Activated CD8-positive, alpha-beta memory T cell treated with anti-CD3 and anti-CD28 coated beads, Interleukin-2, amount 50 U/mL, for 1 hour (primary cell): ENCODE results near the gene CCDC57.
"Not testable (repeated sequence)": the region's sequence is repeated elsewhere in the genome, so short reads cannot be mapped to it uniquely, and the experiment has no call there.

ENCODE experiments used
- DNase-seq: peaks from one replicate; pipeline ENCODE4 v3.0.0-alpha.2; 2020; ENCODE audit errors: extremely low read depth

Gene CCDC57

DNA sequence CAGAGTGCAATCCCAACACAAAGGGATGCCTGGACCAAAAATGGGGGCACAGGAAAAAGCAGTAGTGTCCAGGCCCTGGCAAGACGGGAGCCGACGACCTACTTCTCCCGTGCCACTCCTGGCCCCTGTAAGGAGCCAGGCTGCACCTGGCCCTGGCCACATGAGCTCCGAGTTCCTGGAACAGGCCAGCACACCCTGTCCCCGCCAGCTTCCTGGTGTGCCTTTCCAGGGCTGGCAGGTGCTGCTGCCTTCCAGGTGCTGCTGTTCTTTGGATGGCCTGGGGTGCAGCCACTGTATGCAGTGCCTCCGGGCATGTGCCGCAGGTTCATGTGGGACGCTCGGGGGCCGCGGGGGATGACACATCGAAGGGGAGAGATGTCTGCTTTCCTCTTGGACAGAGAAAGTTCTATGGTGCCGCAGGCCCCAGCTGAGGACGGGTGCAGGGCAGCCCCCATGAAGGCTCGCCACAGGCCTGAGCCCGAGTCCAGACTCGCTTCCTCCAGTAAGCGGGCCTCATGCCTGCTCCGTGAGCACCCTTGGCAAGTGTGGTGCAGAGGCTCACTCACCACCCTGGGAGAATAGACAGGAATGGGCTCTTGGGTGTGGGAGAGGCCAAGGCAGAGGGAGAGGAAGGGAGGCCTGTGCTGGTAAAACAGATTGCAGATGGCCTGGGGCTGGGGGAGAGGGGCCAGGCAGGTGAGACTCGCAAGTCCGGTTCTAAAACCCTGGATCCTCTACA is 59.9 kb downstream of the CCDC57 start:
- no peak for DNase-seq

DNA sequence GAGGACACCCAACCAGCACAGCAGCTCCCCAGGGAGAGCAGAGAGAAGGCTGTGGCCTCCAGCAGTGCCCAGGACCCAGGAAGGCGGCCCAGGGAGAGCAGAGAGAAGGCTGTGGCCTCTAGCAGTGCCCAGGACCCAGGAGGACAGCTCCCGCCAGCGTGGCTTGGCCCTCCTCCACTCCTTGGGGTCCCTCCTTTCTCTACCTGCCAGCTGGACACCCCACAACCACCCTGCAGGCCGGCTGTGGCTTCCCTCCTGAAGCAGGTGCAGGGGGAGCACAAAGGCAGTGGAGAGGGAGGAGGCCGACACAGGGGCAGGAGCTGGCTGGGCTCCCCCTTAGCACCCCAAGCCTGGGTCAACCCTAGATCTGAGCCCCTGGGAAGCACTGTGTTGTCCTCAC is 60.5 kb downstream of the CCDC57 start:
- DNase-seq = no peak

DNA sequence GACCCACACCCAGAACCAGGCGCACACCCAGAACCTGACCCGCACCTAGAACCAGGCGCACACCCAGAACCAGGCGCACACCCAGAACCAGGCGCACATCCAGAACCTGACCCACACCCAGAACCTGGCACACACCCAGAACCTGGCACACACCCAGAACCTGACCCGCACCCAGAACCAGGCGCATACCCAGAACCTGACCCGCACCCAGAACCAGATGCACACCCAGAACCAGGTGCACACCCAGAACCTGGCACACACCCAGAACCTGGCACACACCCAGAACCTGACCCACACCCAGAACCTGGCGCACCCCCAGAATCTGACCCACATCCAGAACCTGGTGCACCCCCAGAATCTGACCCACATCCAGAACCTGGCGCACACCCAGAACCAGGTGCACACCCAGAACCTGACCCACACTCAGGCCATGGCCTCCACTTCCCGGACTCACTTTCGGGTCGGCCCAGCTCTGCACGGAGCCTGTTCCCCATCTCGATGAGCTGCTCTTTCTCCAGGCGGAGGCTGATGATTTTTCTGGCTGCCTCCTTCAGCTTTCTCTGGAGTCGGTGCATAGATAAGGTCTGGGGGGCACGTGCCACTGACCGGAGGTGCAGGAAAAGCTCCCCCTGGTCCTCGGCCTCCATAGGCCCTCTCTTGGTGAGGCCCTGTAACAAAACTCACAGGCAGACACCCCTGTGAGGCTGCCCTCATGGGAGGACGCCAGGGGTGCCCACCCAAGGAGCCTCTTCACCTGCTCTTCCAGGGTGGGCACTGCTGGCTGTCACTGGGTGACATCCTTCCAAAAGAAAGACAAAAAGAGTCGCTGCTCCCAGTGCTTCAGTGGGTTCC is 61.3 kb downstream of the CCDC57 start:
- DNase-seq = no peak

DNA sequence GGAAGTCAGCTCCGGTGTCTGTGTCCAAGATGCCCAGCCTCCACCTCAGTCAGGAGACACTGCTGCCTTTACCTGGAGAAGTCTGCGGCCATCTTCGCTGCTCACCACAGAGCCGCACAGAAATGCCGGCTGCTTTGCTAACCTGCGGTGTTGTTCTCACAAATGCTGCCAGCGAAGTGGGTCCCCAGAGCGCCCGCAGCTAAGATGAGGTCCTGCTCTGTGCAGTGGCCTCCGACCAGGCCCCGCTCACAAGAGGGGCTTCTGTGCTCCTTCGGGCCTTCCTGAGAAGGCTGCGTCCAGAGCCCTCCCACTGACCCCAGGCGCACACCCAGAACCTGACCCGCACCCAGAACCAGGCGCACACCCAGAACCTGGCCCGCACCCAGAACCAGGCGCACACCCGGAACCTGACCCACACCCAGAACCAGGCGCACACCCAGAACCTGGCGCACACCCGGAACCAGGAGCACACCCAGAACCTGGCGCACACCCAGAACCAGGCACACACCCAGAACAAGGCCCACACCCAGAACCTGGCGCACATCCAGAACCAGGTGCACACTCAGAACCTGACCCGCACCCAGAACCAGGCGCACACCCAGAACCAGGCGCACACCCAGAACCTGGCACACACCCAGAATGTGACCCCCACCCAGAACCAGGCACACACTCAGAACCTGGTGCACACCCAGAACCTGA is 63.1 kb downstream of the CCDC57 start:
- DNase-seq = no peak

DNA sequence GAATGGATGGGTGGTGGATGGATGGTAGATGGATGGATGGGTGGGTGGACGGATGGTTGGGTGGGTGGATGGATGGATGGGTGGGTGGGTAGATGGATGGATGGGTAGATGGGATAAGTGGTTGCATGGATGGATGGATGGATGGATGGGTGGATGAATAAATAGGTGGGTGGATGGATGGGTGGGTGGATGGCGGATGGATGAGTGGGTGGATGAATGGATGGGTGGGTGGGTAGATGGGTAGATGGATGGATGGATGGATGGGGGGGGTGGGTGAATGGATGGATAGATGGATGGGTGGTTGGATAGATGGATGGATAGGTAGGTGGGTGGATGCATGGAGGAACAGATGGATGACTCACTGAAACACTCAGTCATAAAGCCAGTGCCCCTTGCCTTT is 63.6 kb downstream of the CCDC57 start:
- no peak for DNase-seq

DNA sequence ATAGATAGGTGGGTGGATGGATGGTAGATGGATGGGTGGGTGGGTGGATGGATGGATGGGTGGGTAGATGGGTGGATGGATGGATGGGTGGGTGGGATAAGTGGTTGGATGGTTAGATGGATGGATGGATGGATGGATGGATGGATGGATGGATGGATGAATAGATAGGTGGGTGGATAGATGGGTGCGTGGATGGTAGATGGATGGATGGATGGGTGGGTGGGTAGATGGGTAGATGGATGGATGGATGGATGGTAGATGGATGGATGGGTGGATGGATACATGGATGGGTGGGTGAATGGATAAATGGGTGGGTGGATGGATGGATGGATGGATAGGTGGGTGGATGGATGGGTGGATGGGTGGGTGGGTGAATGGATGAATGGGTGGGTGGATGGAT is 64.6 kb downstream of the CCDC57 start:
- DNase-seq = no peak

DNA sequence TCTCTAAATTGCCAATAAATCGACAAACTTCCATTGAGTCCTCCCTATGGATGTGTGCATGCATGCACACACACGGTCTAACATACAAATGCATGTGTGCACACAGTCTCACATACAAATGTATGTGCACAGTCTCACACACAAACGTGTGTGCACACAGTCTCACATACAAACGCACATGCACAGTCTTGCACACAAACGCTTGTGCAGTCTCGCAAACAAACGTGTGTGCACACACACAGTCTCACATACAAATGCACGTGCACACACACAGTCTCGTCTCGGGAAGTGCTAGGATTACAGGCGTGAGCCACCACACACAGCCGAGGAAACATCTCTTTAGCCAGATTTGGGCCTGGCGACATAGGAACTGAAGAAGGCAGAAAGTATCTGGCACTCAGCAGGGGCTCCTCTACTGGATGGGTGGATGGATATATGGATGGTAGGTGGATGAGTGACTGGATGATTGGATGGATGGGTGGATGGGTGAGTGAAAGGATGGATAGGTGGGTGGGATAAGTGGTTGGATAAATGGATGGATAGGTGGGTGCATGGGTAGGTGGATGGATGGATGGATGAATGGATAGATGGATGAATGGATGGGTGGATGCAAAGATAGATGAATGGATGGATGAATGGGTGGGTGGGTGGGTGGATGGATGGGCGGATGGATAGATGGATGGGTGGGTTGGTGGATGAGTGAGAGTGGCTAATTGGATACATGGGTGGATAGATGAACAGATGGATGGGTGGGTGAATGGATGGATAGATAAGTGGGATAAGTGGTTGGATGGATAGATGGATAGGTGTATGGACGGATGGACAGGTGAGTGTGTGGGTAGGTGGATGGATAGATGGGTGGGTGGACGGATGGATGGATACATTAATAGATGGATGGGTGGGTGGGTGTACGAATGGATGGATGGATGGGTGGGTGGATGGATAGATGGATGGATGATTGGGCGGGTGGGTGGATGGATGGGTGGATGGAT is 65.7 kb downstream of the CCDC57 start:
- DNase-seq = no peak

DNA sequence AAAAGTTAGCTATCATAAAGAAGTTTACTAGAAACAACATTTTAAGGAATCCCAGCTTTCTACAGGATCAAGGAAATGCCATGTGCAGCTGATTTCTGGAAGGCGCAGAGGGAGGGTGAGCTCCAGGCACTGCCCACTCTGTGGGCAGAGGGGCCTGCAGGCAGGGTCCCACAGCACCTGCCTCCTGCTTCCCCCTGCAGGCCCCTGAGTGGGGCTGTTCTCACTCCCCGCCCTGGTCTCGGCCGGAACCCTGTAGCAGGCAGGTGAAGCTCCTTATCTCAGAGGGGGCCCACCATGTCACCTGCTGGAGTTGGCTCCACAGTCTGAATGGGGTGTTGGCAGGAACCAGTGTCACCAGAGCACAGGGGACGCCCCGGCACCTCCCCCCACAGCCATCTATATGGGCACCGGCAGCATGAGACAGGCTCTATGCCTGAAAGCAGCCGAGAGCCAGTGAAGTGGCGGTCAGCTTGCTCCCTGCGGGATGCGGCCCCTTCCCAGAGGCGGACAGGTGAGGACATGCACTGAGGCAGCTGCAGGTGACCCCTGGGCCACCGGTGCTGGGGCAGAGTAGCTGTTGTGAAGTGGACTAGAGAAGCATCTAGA is 67.0 kb downstream of the CCDC57 start:
- DNase-seq = no peak

DNA sequence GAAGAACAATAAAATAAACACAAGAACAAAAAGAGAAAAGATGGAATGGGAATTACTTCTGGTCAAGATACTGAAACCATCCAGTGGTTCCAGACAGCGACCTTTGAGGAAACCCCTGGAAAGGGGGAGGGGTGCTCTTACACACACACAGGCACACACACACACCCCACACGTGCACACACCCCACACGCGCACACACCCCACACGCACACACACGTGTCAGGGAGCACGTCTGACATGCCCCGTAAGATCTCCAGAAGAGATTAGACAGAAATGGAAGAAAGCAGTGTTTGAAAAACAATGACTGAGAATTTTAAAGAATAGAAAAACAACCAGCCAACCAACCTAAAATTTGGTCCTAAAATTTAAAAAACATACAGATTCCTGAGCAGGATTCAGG is 69.3 kb downstream of the CCDC57 start:
- no peak for DNase-seq

DNA sequence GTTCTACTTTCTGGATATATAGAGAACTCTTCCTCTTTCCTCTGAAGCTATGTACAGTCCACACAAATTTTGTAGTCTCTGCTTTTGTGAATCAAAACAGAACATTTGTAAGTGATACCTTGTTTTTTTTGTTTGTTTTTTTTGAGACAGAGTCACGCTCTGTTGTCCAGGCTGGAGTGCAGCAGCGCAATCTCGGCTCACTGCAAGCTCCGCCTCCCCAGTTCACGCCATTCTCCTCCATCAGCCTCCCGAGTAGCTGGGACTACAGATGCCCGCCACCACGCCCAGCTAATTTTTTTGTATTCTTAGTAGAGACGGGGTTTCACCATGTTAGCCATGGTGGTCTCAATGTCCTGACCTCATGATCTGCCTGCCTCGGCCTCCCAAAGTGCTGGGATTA is 72.7 kb downstream of the CCDC57 start:
- not testable (repeated sequence) for DNase-seq

DNA sequence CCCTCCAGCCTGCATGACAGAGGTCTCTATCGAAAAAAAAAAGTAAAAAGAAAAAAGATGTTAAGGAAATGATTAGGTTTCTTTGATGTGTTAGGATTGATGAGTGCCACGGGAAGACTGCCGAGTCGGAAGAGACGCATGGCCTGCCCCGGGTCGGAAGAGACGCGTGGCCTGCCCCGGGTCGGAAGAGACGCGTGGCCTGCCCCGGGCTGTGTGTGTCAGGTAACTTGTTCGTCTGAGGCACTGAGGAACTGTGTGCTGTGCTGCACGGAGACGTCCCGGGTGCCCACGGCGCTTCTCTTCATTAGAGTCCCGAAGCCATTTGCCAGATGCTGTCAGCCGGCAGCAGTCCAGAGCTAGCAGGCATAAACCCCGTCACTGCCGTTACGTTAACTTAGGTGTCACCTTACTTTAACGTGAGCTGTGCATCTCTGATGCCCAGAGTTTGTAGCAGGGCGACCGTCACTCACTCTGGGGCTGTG is 74.1 kb downstream of the CCDC57 start:
- DNase-seq = no peak

DNA sequence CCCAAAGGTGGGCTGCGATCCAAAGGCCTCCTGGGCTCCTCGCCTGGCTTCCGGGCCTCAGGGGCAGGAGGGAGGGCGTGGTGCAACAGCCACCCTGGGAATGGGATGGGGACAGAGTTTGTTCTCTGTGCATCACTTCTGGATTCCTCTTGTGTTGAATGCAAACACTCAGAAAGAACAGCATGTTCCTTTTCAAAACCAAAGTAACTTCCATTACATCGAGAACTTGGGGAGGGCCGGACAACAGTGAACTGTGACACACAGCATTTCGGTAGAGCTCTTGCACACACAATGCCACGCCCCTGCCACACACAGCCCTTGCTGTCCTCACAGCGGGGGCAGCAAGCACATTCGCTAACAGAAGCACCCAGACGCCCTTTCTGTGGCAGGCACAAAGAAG is 78.5 kb downstream of the CCDC57 start:
- no peak for DNase-seq

DNA sequence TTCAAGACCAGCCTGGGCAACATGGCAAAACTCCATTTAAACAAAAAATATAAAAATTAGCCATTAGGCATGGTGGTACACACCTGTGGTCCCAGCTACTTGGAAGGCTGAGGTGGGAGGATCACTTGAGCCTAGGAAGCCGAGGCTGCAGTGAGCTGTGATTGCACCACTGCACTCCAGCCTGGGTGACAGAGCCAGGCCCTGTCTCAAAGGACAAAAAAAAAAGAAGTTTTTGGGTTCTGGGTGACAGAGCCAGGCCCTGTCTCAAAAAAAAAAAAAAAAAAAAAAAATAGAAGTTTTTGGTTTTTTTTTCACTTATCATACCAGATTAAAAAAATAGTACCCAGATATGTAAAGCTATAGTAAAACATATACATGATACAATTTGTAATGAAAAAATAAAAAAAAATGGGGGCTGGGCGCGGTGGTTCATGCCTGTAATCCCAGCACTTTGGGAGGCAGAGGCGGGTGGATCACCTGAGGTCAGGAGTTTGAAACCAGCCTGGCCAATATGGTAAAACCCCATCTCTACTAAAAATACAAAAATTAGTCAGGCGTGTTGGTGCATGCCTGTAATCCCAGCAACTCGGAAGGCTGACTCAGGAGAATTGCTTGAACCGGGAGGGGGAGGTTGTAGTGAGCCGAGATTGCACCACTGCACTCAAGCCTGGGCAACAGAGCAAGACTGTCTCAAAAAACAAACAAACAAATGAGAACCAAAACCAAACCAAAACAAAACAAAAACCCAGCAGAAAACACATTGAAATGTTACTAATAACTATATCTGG is 79.3 kb downstream of the CCDC57 start:
- DNase-seq = not testable (repeated sequence)

DNA sequence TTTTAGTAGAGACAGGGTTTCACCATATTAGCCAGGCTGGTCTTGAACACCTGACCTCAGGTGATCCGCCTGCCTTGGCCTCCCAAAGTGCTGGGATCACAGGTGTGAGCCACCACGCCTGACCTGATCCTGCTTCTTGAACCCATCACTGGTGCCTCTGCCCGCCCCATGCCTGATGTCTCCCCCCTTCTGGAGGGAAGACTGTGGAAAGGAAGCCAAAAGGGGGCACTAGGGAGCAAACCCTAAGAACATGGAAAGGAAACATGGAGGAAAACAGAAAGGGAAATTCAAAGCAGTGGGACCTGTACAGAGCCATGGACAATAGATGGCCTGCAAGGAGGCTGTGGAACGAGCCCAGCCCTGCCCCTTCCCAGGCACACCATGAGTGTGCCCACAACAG is 83.5 kb downstream of the CCDC57 start:
- DNase-seq = no peak

DNA sequence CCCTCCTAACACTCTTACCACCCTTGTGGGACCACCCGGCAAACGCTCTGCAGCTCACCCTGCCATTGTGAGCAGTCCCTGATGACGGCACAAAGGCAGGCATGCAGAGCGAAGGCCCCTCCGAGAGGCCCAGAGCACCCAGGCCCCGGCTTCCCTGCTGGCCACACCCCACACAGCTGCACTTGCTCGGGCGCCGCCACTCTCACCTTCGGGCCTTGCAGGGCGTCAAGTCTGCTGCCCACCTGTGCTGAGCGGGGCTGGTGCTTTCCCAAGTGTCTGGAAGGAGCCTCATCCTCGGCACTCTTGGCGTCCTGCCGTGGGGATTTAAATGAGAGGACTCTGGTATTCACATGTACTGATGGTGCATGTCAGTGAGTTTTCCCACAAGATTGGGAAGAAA is 84.4 kb downstream of the CCDC57 start:
- DNase-seq = no peak

DNA sequence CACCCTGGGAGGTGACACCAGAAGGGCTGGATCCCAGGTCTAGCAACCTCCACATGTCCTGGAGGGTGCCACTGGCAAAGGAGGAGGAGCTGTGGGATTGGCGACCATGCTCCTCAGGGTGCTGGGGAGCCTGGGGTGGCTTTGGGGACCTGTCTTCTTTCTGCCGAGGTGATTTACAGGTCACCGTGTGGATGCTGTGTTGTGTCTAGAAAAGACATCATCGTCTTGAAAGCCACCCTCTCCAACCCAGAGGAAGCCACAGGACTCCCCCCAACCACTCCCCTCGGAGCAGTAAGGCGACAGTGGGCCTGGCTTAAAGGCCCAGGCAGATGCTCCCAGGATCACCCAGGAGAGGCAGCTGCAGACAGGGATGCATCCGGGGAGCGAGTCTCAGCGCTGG is 84.9 kb downstream of the CCDC57 start:
- DNase-seq = peak; percentile 55

DNA sequence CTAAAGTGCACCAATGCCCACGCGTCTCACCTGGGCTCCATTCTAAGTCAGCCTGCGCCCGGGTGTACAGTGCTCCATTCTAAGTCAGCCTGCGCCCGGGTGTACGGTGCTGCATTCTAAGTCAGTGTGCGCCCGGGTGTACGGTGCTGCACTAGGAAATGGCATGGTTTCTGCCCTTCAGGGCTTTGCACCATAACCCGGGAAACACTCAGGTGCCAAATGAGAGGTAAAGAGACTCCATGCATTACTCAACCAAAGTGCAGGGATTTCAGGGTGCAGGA is 85.4 kb downstream of the CCDC57 start:
- no peak for DNase-seq

DNA sequence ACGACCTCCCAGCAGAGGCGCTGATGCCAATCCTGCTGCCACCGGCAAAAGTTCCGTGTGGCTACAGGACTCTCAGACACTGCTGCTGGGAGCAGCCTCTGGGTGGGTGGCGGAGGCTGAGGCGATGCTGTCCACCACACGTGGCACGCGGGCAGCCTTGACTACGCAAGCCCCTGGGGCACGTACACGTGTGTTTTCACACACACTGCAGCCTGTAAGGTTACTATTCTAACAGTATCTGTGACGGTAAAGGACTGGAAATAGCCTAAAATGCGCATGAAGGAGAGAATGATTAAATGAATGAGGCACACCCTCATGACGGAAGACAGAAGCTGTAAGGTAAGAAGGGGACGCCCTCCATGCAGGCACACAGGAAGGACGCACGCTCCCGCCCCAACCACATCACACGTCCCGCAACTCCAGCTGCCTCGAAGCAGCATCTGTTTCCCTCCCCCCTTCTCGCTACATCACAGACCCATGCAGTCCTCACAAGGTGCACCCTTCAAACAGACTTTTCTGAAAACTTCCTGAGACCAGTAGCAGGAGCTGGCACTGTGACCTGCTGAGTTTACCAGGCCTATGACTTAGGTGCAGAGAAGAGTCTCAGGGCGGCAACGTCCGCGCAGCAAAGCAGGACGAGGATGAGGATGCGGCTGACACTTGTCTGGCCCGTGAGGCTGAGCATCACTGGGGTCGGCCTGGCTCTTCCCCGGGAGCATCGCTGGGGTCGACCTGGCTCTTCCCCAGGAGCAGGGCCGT is 85.9 kb downstream of the CCDC57 start:
- DNase-seq = peak; percentile 94

DNA sequence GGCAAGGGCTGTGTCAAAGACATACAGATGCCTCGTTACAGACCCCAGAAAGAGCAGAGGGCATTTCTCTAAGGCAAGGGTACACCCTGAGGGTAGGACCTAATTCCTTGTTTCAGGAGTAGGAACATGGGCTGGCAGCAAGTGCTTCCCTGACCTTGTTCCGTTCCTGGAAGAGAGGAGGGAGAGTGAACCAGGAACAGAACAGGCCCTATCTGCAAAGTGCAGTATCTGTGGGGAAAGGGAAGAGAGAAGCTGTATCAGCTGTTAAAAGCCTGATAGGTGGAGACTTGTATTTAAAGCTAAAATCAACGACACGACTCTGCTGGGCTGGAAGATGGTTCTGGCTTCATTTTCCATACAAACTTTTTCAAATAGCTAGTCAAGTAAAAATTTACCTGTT is 88.5 kb downstream of the CCDC57 start:
- no peak for DNase-seq
